CD4-positive, alpha-beta memory T cell (primary cell): Measurements from ENCODE around the gene SLC6A3. TPM values are rescaled to one million over a fixed set of nuclear protein-coding genes. Genes with fewer than 3 reads are reported as not detected.

ENCODE experiments used
- CTCF ChIA-PET: fragments of 350-600 bp; sonication (Branson Sonifier 250); formaldehyde crosslinking; loops from one replicate; lab custom pipeline; 2021; ENCODE audit warnings: inconsistent platforms; ENCODE audit not compliant: partially characterized antibody; lab: Charles Lee
- POLR2A ChIA-PET: fragments of 350-600 bp; sonication (Branson Sonifier 250); formaldehyde crosslinking; loops from one replicate; lab custom pipeline; 2021; ENCODE audit not compliant: partially characterized antibody; lab: Charles Lee
- DNase-seq, 5 donors: peaks; one replicate each; pipeline versions ENCODE4 v3.0.0 to v3.0.0-alpha.2; 2020 to 2022; ENCODE audit warnings: mixed read lengths in 1 of 5
- H3K27ac ChIP-seq: one replicate; pipeline ENCODE4 v1.7.0; 2013; ENCODE audit warnings: low read depth, low read length
- H3K27me3 ChIP-seq: 2 replicates; pipeline ENCODE4 v1.7.0; 2013; ENCODE audit warnings: mild to moderate bottlenecking, low read length, moderate library complexity; ENCODE audit not compliant: insufficient read depth
- H3K36me3 ChIP-seq: 2 replicates; pipeline ENCODE4 v1.7.0; 2013; ENCODE audit warnings: mild to moderate bottlenecking, low read length, moderate library complexity; ENCODE audit not compliant: insufficient read depth
- H3K4me1 ChIP-seq: 2 replicates; pipeline ENCODE4 v1.7.0; 2013; ENCODE audit warnings: mild to moderate bottlenecking, low read length, moderate library complexity; ENCODE audit not compliant: insufficient read depth
- H3K4me3 ChIP-seq, 2 donors: one replicate each; pipeline ENCODE4 v1.7.0; 2013; ENCODE audit warnings: low read length in 2 of 2, mild to moderate bottlenecking in 1 of 2
- H3K9me3 ChIP-seq, 2 donors: one replicate each; pipeline ENCODE4 v1.7.0; 2013; ENCODE audit warnings: low read length in 2 of 2, control low read depth in 1 of 2; ENCODE audit not compliant: control insufficient read depth in 1 of 2
- H3K27ac Mint-ChIP-seq, 7 donors: one replicate each; pipeline ENCODE4 v1.8.0; 2020 to 2021; ENCODE audit warnings: mixed read lengths in 7 of 7, mild to moderate bottlenecking in 6 of 7, inconsistent platforms in 3 of 7, moderate library complexity in 3 of 7
- H3K27me3 Mint-ChIP-seq, 2 donors: one replicate each; pipeline ENCODE4 v1.8.0; 2020 to 2021; ENCODE audit warnings: mixed read lengths in 2 of 2
- H3K36me3 Mint-ChIP-seq, 2 donors: one replicate each; pipeline ENCODE4 v1.8.0; 2020 to 2021; ENCODE audit warnings: mixed read lengths in 2 of 2, inconsistent platforms in 1 of 2, mild to moderate bottlenecking in 1 of 2
- H3K4me1 Mint-ChIP-seq, 4 donors: one replicate each; pipeline ENCODE4 v1.8.0; 2020 to 2021; ENCODE audit warnings: mixed read lengths in 4 of 4, mild to moderate bottlenecking in 1 of 4
- H3K4me3 Mint-ChIP-seq, 8 donors: one replicate each; pipeline ENCODE4 v1.8.0; 2020 to 2021; ENCODE audit warnings: mixed read lengths in 8 of 8, mild to moderate bottlenecking in 7 of 8, moderate library complexity in 6 of 8, inconsistent platforms in 3 of 8
- H3K9me3 Mint-ChIP-seq, 8 donors: one replicate each; pipeline ENCODE4 v1.8.0; 2020 to 2021; ENCODE audit warnings: mixed read lengths in 8 of 8, mild to moderate bottlenecking in 5 of 8, inconsistent platforms in 3 of 8, moderate library complexity in 1 of 8
- intact Hi-C: fragments of 100-400 bp; cut with micrococcal nuclease; formaldehyde crosslinking; loops from one replicate; pipeline ENCODE4 v1.15.1; 2023
- polyA plus RNA-seq, 2 donors: library from polyadenylated mRNA; unstranded; fragments of 300-500 nt; fragmentation: Illumina TruSeq; gene quantifications; one replicate each; pipeline ENCODE4 v1.2.3, GENCODE V29; 2021
- total RNA-seq, 2 experiments: library from RNA; stranded (reverse); gene quantifications; one replicate each; pipeline ENCODE4 v1.2.3, GENCODE V29; 2021

Gene SLC6A3
- total and polyA plus RNA-seq, 4 experiments from 2014 or later, result not detected

- Mint-ChIP-seq H3K27me3 (peaks cover 11 to 14% of the 10 kb centered on the region in 2 donors), H3K4me1 (peaks cover 15 to 25% (median 17%) of the 10 kb centered on the region in 4 donors), H3K4me3 (no peak overlapping the region), H3K9me3 (peaks cover 0 to 3% (median 0%) of the 10 kb centered on the region in 8 donors), H3K36me3 (peaks cover 0 to 3% of the 10 kb centered on the region in 2 donors), H3K27ac (no peak overlapping the region)
- ChIA-PET CTCF (no interaction called here), POLR2A (no interaction called here)
- no peak overlapping the region for H3K4me3 ChIP-seq
- no peaks in the 10 kb centered on the region for H3K9me3 ChIP-seq
- peaks cover 17% of the 10 kb centered on the region for H3K4me1 ChIP-seq
- H3K27me3 ChIP-seq, result peaks cover 3% of the 10 kb centered on the region
- intact Hi-C loops, result no loop called here
- no peak overlapping the region for H3K27ac ChIP-seq
- H3K36me3 ChIP-seq, result no peaks in the 10 kb centered on the region
- no peak for DNase-seq
These were observed 54.9 kb downstream of the SLC6A3 start for GRCh38 chr5:1390333-1390732.

- H3K4me3 ChIP-seq, result no peak overlapping the region
- ChIA-PET POLR2A (no interaction called here), CTCF (no interaction called here)
- no peaks in the 10 kb centered on the region for H3K27me3 ChIP-seq
- peak overlapping the region; percentile 2 to 63 (median 40) for H3K4me3 Mint-ChIP-seq
- peak overlapping the region in 6 of 7 donors; percentile 0 to 95 (median 86) for H3K27ac Mint-ChIP-seq
- peaks cover 17 to 28% (median 22%) of the 10 kb centered on the region in 4 donors for H3K4me1 Mint-ChIP-seq
- intact Hi-C loops, result loop anchor here (5.0 kb wide), 1 partner anchor 149 kb away; no protein-coding TSS in a partner anchor
- H3K27ac ChIP-seq, result no peak overlapping the region
- H3K4me1 ChIP-seq, result peaks cover 20% of the 10 kb centered on the region
- no peaks in the 10 kb centered on the region for H3K9me3 ChIP-seq
- peaks cover 0 to 3% (median 0%) of the 10 kb centered on the region in 8 donors for H3K9me3 Mint-ChIP-seq
- H3K36me3 Mint-ChIP-seq, result peaks cover 0 to 3% of the 10 kb centered on the region in 2 donors
- no peaks in the 10 kb centered on the region for H3K36me3 ChIP-seq
- DNase-seq, result no peak
- H3K27me3 Mint-ChIP-seq, result peaks cover 2 to 7% of the 10 kb centered on the region in 2 donors
These were observed 56.8 kb downstream of the SLC6A3 start for GRCh38 chr5:1388383-1388967.

- peak overlapping the region in 6 of 8 donors; percentile 29 to 98 (median 46) for H3K4me3 Mint-ChIP-seq
- peak overlapping the region; percentile 94 to 100 (median 100) for H3K27ac Mint-ChIP-seq
- ChIA-PET CTCF (no interaction called here), POLR2A (interaction anchor here (3.5 kb wide), 1 partner anchor 12 kb away, joined by 12 read pairs; no protein-coding TSS in a partner anchor)
- Histone ChIP-seq H3K4me1 (peaks cover 20% of the 10 kb centered on the region), H3K4me3 (no peak overlapping the region), H3K36me3 (no peaks in the 10 kb centered on the region), H3K9me3 (no peaks in the 10 kb centered on the region), H3K27me3 (no peaks in the 10 kb centered on the region), H3K27ac (no peak overlapping the region)
- intact Hi-C loops, result loop anchor here (5.0 kb wide), 1 partner anchor 149 kb away; no protein-coding TSS in a partner anchor
- DNase-seq, result no peak
- peaks cover 0 to 3% (median 0%) of the 10 kb centered on the region in 8 donors for H3K9me3 Mint-ChIP-seq
- H3K36me3 Mint-ChIP-seq, result peaks cover 0 to 3% of the 10 kb centered on the region in 2 donors
- H3K4me1 Mint-ChIP-seq, result peaks cover 17 to 28% (median 22%) of the 10 kb centered on the region in 4 donors
- H3K27me3 Mint-ChIP-seq, result peaks cover 2 to 5% of the 10 kb centered on the region in 2 donors
These were observed 57.4 kb downstream of the SLC6A3 start for GRCh38 chr5:1387876-1388275.

- Histone ChIP-seq H3K27ac (peak overlapping the region; percentile 83), H3K36me3 (no peaks in the 10 kb centered on the region), H3K27me3 (no peaks in the 10 kb centered on the region), H3K9me3 (no peaks in the 10 kb centered on the region), H3K4me3 (peak overlapping the region in 1 of 2 donors; percentile 70), H3K4me1 (peaks cover 20% of the 10 kb centered on the region)
- peaks cover 2 to 3% of the 10 kb centered on the region in 2 donors for H3K27me3 Mint-ChIP-seq
- peak overlapping the region; percentile 98 to 100 (median 99) for H3K4me3 Mint-ChIP-seq
- POLR2A ChIA-PET, result interaction anchor here (0.8 to 3.5 kb wide), 14 partner anchors 13 to 914 kb away, joined by 3 to 53 read pairs (median 8); partner anchors contain the start of genes CLPTM1L, MRPL36 and TERT
- peaks cover 0 to 3% (median 0%) of the 10 kb centered on the region in 8 donors for H3K9me3 Mint-ChIP-seq
- H3K27ac Mint-ChIP-seq, result peak overlapping the region; percentile 94 to 100 (median 100)
- peaks cover 0 to 3% of the 10 kb centered on the region in 2 donors for H3K36me3 Mint-ChIP-seq
- DNase-seq, result peak in 1 of 5 donors; percentile 5
- CTCF ChIA-PET, result interaction anchor here (3.1 kb wide), 1 partner anchor 257 kb away, joined by 17 read pairs; no protein-coding TSS in a partner anchor
- intact Hi-C loops, result loop anchor here (5.0 kb wide), 1 partner anchor 150 kb away; no protein-coding TSS in a partner anchor
- H3K4me1 Mint-ChIP-seq, result peaks cover 17 to 28% (median 22%) of the 10 kb centered on the region in 4 donors
These were observed 58.0 kb downstream of the SLC6A3 start for GRCh38 chr5:1387059-1387755.

GRCh38 chr5:1386274-1386717 lies 58.9 kb downstream of the SLC6A3 start:
- peak overlapping the region; percentile 98 to 100 (median 99) for H3K4me3 Mint-ChIP-seq
- H3K4me1 Mint-ChIP-seq, result peaks cover 20 to 33% (median 27%) of the 10 kb centered on the region in 4 donors
- H3K27me3 Mint-ChIP-seq, result no peaks in the 10 kb centered on the region
- peak; percentile 82 to 87 (median 83) for DNase-seq
- no peaks in the 10 kb centered on the region for H3K27me3 ChIP-seq
- intact Hi-C loops, result loop anchor here (1.0 to 5.0 kb wide), 4 partner anchors 41 to 151 kb away; partner anchors contain the start of gene CLPTM1L
- H3K27ac Mint-ChIP-seq, result peak overlapping the region; percentile 94 to 100 (median 100)
- ChIA-PET POLR2A (interaction anchor here (0.5 to 3.5 kb wide), 31 partner anchors 9 to 1115 kb away, joined by 3 to 53 read pairs (median 5); partner anchors contain the start of genes BRD9, CLPTM1L, LPCAT1 and MRPL36), CTCF (interaction anchor here (3.1 kb wide), 1 partner anchor 258 kb away, joined by 17 read pairs; no protein-coding TSS in a partner anchor)
- H3K9me3 ChIP-seq, result no peaks in the 10 kb centered on the region
- peaks cover 0 to 6% (median 0%) of the 10 kb centered on the region in 8 donors for H3K9me3 Mint-ChIP-seq
- no peaks in the 10 kb centered on the region for H3K36me3 ChIP-seq
- H3K27ac ChIP-seq, result peak overlapping the region; percentile 83
- peak overlapping the region; percentile 69 to 70 for H3K4me3 ChIP-seq
- H3K4me1 ChIP-seq, result peaks cover 20% of the 10 kb centered on the region
- H3K36me3 Mint-ChIP-seq, result peaks cover 0 to 3% of the 10 kb centered on the region in 2 donors

- H3K4me3 Mint-ChIP-seq, result peak overlapping the region; percentile 98 to 100 (median 99)
- H3K36me3 Mint-ChIP-seq, result peaks cover 0 to 3% of the 10 kb centered on the region in 2 donors
- no peaks in the 10 kb centered on the region for H3K27me3 ChIP-seq
- H3K4me1 Mint-ChIP-seq, result peaks cover 20 to 39% (median 27%) of the 10 kb centered on the region in 4 donors
- peaks cover 0 to 6% (median 0%) of the 10 kb centered on the region in 8 donors for H3K9me3 Mint-ChIP-seq
- peak overlapping the region; percentile 83 for H3K27ac ChIP-seq
- no peaks in the 10 kb centered on the region for H3K9me3 ChIP-seq
- no peaks in the 10 kb centered on the region for H3K27me3 Mint-ChIP-seq
- intact Hi-C loops, result loop anchor here (1.0 to 5.0 kb wide), 4 partner anchors 40 to 152 kb away; partner anchors contain the start of gene CLPTM1L
- ChIA-PET POLR2A (interaction anchor here (0.5 to 3.5 kb wide), 30 partner anchors 9 to 1115 kb away, joined by 3 to 53 read pairs (median 5); partner anchors contain the start of genes BRD9, CLPTM1L, LPCAT1 and MRPL36), CTCF (interaction anchor here (1.0 to 3.1 kb wide), 3 partner anchors 40 to 259 kb away, joined by 3 to 17 read pairs (median 4); no protein-coding TSS in a partner anchor)
- peaks cover 25% of the 10 kb centered on the region for H3K4me1 ChIP-seq
- H3K36me3 ChIP-seq, result no peaks in the 10 kb centered on the region
- peak overlapping the region; percentile 69 to 70 for H3K4me3 ChIP-seq
- DNase-seq, result peak; percentile 75 to 82 (median 76)
- H3K27ac Mint-ChIP-seq, result peak overlapping the region; percentile 94 to 100 (median 100)
These were observed 59.6 kb downstream of the SLC6A3 start for GRCh38 chr5:1385395-1386273.
